GM12878 (cell line): ENCODE results near the gene FITM1. TPM values are rescaled to one million over a fixed set of nuclear protein-coding genes. Genes with fewer than 3 reads are reported as not detected.

ENCODE experiments used
- ATF7 ChIP-seq: fragments of 450-650 bp; IDR thresholded peaks from 2 replicates; pipeline ENCODE4 v1.6.1; 2016; ENCODE audit warnings: low read depth, mild to moderate bottlenecking
- CHD2 ChIP-seq: IDR thresholded peaks from 2 replicates; pipeline ENCODE4 v1.6.1; 2011; ENCODE audit warnings: low read depth, low read length, improper control_type of control experiment, borderline replicate concordance
- E4F1 ChIP-seq: fragments of 450-650 bp; IDR thresholded peaks from 2 replicates; pipeline ENCODE4 v1.6.1; 2018; ENCODE audit warnings: borderline replicate concordance, mild to moderate bottlenecking; ENCODE audit not compliant: partially characterized antibody
- ESRRA ChIP-seq: IDR thresholded peaks from 2 replicates; pipeline ENCODE4 v1.6.1; 2012; ENCODE audit warnings: mild to moderate bottlenecking, low read length, improper control_type of control experiment
- HSF1 ChIP-seq: fragments of 150-350 bp; IDR thresholded peaks from 2 replicates; pipeline ENCODE4 v1.6.1; 2014; ENCODE audit warnings: mild to moderate bottlenecking, low read depth, low read length
- NFYB ChIP-seq: IDR thresholded peaks from 2 replicates; pipeline ENCODE4 v1.6.1; 2011; ENCODE audit warnings: low read depth, mild to moderate bottlenecking, low read length, improper control_type of control experiment, moderate library complexity; ENCODE audit not compliant: insufficient read depth
- NR2C1 ChIP-seq: fragments of 450-650 bp; IDR thresholded peaks from 2 replicates; pipeline ENCODE4 v1.6.1; 2017; ENCODE audit warnings: antibody characterized with exemption, mild to moderate bottlenecking, moderate library complexity
- NR2C2 ChIP-seq: IDR thresholded peaks from 2 replicates; pipeline ENCODE4 v1.6.1; 2011; ENCODE audit warnings: borderline replicate concordance, low read depth; ENCODE audit not compliant: control insufficient read depth, insufficient read length
- SKIL ChIP-seq: fragments of 450-650 bp; IDR thresholded peaks from 2 replicates; pipeline ENCODE4 v1.6.1; 2017; ENCODE audit warnings: mild to moderate bottlenecking, low read depth, inconsistent platforms; ENCODE audit not compliant: poor library complexity, severe bottlenecking
- STAT3 ChIP-seq: IDR thresholded peaks from 2 replicates; pipeline ENCODE4 v1.6.1; 2011; ENCODE audit warnings: low read depth, low read length, improper control_type of control experiment
- TCF3 ChIP-seq: IDR thresholded peaks from 2 replicates; pipeline ENCODE4 v1.6.1; 2012; ENCODE audit warnings: low read depth, mild to moderate bottlenecking, low read length, borderline replicate concordance; ENCODE audit not compliant: insufficient read depth
- USF1 ChIP-seq: IDR thresholded peaks from 2 replicates; pipeline ENCODE4 v1.6.1; 2011; ENCODE audit warnings: borderline replicate concordance, low read depth, mild to moderate bottlenecking, moderate library complexity, mixed read lengths, low read length; ENCODE audit not compliant: insufficient read depth; ENCODE audit errors: extremely low read length
- ZBED1 ChIP-seq: IDR thresholded peaks from 2 replicates; pipeline ENCODE4 v1.6.1; 2016; ENCODE audit warnings: borderline replicate concordance
- ZBTB40 ChIP-seq: fragments of 450-650 bp; IDR thresholded peaks from 2 replicates; pipeline ENCODE4 v1.6.1; 2016; ENCODE audit warnings: mild to moderate bottlenecking, moderate library complexity, borderline replicate concordance
- polyA plus RNA-seq, 11 experiments: library from polyadenylated mRNA; depleted of rRNA in 4 of 11; unstranded in 6 of 11; stranded (reverse) in 5 of 11; fragments of >200 nt; fragmentation: Nextera tagmentation in 4 of 11; fragmentation: Illumina TruSeq in 1 of 11; extraction: Ambion mirVana in 4 of 11; extraction: Trizol in 1 of 11; gene quantifications; 1 replicate in 1 of 11; 2 replicates in 10 of 11; pipeline versions ENCODE4 v1.2.1 to v1.2.3, GENCODE V29; 2011 to 2016; ENCODE audit warnings: inconsistent platforms in 2 of 11, missing spikeins in 2 of 11, low read depth in 1 of 11
- total RNA-seq, 4 experiments: library from RNA; depleted of rRNA in 3 of 4; stranded (reverse); fragments of >200 nt in 3 of 4; fragmentation: Illumina TruSeq in 1 of 4; extraction: Trizol in 1 of 4; gene quantifications; 2 replicates each; pipeline versions ENCODE4 v1.2.1 to v1.2.3, GENCODE V29; 2013 to 2021

The FITM1 gene
- total and polyA plus RNA-seq, 10 of the 15 experiments (the other 5 are each of a cell fraction or from before 2014, with no cell fraction given), result 0.11 to 1.9 (median 0.45) TPM; not detected in 2

GRCh38 chr14:24146978-24147760, 16.7 kb downstream of the FITM1 start, which contains the start of gene RNF31 (continued):
- TF ChIP-seq USF1 (no peak), NR2C2 (no peak), E4F1 (peak; percentile 20), NFYB (peak; percentile 89), NR2C1 (peak; percentile 85), ESRRA (no peak), ZBTB40 (peak; percentile 75; the same call in 1 of the 2 replicates), SKIL (no peak), TCF3 (no peak), ZBED1 (no peak), STAT3 (no peak), ATF7 (no peak), HSF1 (no peak), CHD2 (no peak)
